ENCODE results near the gene FIGN. TPM values are rescaled to one million over a fixed set of nuclear protein-coding genes. Genes with fewer than 3 reads are reported as not detected.

Gene FIGN
- total and polyA plus RNA-seq, 2 of the 8 experiments (the other 6 are each of a cell fraction or from before 2014, with no cell fraction given) = 5.0 to 22.8 TPM

DNA sequence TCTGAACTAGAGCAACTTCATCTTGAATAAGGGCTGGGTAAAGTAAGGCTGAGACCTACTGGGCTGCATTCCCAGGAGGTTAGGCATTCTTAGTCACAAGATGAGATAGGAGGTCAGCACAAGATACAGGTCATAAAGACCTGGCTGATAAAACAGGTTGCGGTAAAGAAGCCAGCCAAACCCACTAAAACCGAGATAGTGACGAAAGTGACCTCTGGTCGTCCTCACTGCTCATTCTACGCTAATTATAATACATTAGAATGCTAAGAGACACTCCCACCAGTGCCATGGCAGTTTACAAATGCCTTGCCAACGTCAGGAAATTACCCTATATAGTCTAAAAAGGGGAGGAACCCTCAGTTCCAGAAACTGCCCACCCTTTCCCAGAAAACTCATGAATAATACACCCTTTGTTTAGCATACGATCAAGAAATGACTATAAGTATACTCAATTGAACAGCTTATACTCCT is 109.1 kb downstream of the FIGN start (continued):
- TF ChIP-seq RNF2 (IDR thresholded peaks at IDR 0.05; ENCODE audit: borderline replicate concordance, low read depth, low read length, missing control alignments, poor library complexity, severe bottlenecking) (no peak), RBBP5 (IDR thresholded peaks at IDR 0.05; ENCODE audit: borderline replicate concordance, low read depth, low read length) (no peak), TAF1 (IDR thresholded peaks at IDR 0.05; ENCODE audit: low read depth, low read length) (no peak), GTF2F1 (IDR thresholded peaks at IDR 0.05; ENCODE audit: borderline replicate concordance, low read depth, low read length) (no peak), EP300 (IDR thresholded peaks at IDR 0.05; ENCODE audit: borderline replicate concordance in 1 of 2, low read depth in 2 of 2, low read length in 2 of 2) (no peak), SP1 (IDR thresholded peaks at IDR 0.05; ENCODE audit: low read depth, low read length) (no peak)
- TF ChIP-seq, protein P1, sequence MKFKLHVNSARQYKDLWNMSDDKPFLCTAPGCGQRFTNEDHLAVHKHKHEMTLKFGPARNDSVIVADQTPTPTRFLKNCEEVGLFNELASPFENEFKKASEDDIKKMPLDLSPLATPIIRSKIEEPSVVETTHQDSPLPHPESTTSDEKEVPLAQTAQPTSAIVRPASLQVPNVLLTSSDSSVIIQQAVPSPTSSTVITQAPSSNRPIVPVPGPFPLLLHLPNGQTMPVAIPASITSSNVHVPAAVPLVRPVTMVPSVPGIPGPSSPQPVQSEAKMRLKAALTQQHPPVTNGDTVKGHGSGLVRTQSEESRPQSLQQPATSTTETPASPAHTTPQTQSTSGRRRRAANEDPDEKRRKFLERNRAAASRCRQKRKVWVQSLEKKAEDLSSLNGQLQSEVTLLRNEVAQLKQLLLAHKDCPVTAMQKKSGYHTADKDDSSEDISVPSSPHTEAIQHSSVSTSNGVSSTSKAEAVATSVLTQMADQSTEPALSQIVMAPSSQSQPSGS (IDR thresholded peaks at IDR 0.05; ENCODE audit: low read length) = no peak

Data from H1 (cell line).